Central memory CD8-positive, alpha-beta T cell (primary cell): ENCODE measurements around the gene CPNE1.

Experiments used
- ATAC-seq: fragments of 150-1000 bp; cut with Tn5 transposase; replicated peaks from 2 replicates; pipeline ENCODE4 v1.10.0; 2022; ENCODE audit warnings: mild to moderate bottlenecking, moderate FRiP score, moderate number of reproducible peaks; ENCODE audit not compliant: poor library complexity, severe bottlenecking; ENCODE audit errors: extremely low read depth
- DNase-seq, 2 donors: peaks; one replicate each; pipeline ENCODE4 v3.0.0; 2021; ENCODE audit warnings: low spot score in 2 of 2
- H3K27ac Mint-ChIP-seq: one replicate; pipeline ENCODE4 v1.8.0; 2022; ENCODE audit warnings: low read depth, mild to moderate bottlenecking, moderate library complexity, mixed read lengths
- H3K27me3 Mint-ChIP-seq: one replicate; pipeline ENCODE4 v1.8.0; 2022; ENCODE audit warnings: mixed read lengths
- H3K36me3 Mint-ChIP-seq: one replicate; pipeline ENCODE4 v1.8.0; 2022; ENCODE audit warnings: mild to moderate bottlenecking, moderate library complexity, mixed read lengths; ENCODE audit not compliant: insufficient read depth
- H3K4me1 Mint-ChIP-seq: one replicate; pipeline ENCODE4 v1.8.0; 2022; ENCODE audit warnings: mixed read lengths
- H3K4me3 Mint-ChIP-seq: one replicate; pipeline ENCODE4 v1.8.0; 2022; ENCODE audit warnings: mild to moderate bottlenecking, moderate library complexity, mixed read lengths
- H3K9me3 Mint-ChIP-seq: one replicate; pipeline ENCODE4 v1.8.0; 2022; ENCODE audit warnings: mixed read lengths

Gene CPNE1

GRCh38 chr20:35619196-35620095 lies 45.3 kb downstream of the CPNE1 start:
- peaks cover 38% of the 10 kb centered on the region for H3K4me1 Mint-ChIP-seq
- peak; percentile 14 for ATAC-seq
- H3K4me3 Mint-ChIP-seq, result peak overlapping the region; percentile 87
- no peaks in the 10 kb centered on the region for H3K9me3 Mint-ChIP-seq
- H3K27me3 Mint-ChIP-seq, result no peaks in the 10 kb centered on the region
- DNase-seq, result peak; percentile 69 to 70
- H3K27ac Mint-ChIP-seq, result peak overlapping the region; percentile 78
- peaks cover 27% of the 10 kb centered on the region for H3K36me3 Mint-ChIP-seq

DNA sequence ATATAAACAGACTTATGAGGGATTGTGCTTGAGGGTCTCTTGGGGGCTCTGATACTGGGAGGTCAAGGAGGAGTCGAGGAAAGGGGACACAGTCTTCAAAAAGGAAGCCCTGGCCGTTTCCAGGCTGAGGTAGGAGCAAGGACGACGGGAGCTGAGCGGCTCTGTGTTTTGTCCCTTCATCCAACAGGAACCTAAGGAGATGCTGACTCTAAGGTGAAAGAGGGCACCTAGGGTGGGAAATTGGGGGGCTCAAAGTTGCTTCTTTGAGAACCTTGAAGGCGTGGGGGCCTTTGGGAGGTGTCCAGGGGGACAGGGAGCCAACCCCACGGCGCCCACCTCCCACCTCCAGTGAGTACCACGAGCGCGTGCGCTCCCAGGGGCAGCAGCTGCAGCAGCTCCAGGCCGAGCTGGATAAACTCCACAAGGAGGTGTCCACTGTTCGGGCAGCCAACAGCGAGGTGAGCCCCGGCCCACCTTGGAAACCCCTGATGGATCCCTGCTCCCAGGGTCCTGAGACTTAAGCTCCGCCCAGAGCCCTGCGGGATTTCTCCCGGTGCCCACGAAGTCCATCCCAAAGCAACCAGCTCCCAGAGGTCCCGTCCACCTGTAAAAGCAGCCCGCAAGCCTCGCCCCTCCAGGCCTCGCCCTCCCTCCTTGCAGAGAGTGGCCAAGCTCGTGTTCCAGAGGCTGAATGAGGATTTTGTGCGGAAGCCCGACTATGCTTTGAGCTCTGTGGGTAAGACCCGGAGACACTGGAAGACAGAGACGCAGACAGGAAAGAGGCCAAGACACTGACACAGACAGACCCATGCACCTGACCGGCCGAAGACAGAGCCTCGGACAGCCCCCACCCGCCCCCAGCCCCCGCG lies 46.2 kb downstream of the CPNE1 start:
- no peaks in the 10 kb centered on the region for H3K27me3 Mint-ChIP-seq
- peaks cover 29% of the 10 kb centered on the region for H3K36me3 Mint-ChIP-seq
- no peaks in the 10 kb centered on the region for H3K9me3 Mint-ChIP-seq
- H3K27ac Mint-ChIP-seq, result peak overlapping the region; percentile 78
- no peak for DNase-seq
- H3K4me3 Mint-ChIP-seq, result peak overlapping the region; percentile 87
- ATAC-seq, result no peak
- H3K4me1 Mint-ChIP-seq, result peaks cover 38% of the 10 kb centered on the region

DNA sequence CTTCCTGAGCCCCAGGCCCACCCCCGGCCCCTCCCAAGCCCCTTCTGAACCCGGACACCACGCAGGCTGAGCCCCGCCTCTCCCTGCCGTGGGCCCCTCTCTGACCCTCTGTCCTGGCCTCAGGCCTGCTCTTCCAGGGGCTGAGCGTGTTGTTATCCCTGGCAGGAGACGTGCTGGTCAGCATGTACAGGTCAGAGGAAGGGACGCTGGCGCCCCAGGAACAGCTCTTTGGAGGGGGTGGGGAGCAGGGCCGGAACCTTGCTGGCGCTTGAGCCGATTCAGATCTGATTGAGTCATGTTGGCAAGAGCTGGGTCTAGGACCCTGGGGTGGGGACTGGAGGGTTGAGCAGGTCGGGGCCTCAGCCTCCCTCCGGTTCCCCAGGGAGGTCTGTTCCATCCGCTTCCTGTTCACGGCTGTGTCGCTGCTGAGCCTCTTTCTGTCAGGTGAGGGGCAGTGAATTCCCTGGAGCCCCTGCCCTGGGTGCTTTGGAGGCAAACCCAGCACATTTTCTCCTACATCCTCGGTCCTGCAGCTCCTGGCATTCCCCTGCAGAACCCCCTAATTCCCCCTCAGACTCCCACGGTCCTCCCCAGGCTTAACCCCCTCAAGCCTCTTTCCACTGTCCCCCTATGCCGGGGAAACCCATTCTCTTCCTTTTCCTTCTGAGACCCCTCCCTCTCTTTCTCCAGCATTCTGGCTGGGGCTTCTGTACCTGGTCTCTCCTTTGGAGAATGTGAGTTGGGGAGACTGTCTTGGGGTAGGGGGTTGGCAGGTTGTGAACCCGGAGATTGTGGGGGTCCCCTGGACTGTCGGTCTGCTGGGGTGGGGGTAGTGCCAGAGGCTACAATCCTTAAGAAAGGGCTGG lies 47.1 kb downstream of the CPNE1 start:
- Mint-ChIP-seq H3K4me1 (peaks cover 38% of the 10 kb centered on the region), H3K27me3 (no peaks in the 10 kb centered on the region), H3K36me3 (peaks cover 27% of the 10 kb centered on the region), H3K4me3 (peak overlapping the region; percentile 87), H3K9me3 (no peaks in the 10 kb centered on the region), H3K27ac (peak overlapping the region; percentile 78)
- ATAC-seq (no peak), DNase-seq (no peak)

GRCh38 chr20:35616465-35617396 lies 48.0 kb downstream of the CPNE1 start:
- ATAC-seq (no peak), DNase-seq (no peak)
- no peaks in the 10 kb centered on the region for H3K9me3 Mint-ChIP-seq
- peak overlapping the region; percentile 100 for H3K27ac Mint-ChIP-seq
- peaks cover 38% of the 10 kb centered on the region for H3K4me1 Mint-ChIP-seq
- peak overlapping the region; percentile 87 for H3K4me3 Mint-ChIP-seq
- no peaks in the 10 kb centered on the region for H3K27me3 Mint-ChIP-seq
- peaks cover 27% of the 10 kb centered on the region for H3K36me3 Mint-ChIP-seq

- H3K9me3 Mint-ChIP-seq, result no peaks in the 10 kb centered on the region
- H3K36me3 Mint-ChIP-seq, result peaks cover 27% of the 10 kb centered on the region
- peaks cover 34% of the 10 kb centered on the region for H3K4me1 Mint-ChIP-seq
- H3K27me3 Mint-ChIP-seq, result no peaks in the 10 kb centered on the region
- peak; percentile 96 to 99 for DNase-seq
- peak within 1 kb of the TSS; percentile 87 for H3K4me3 Mint-ChIP-seq
- peak within 1 kb of the TSS; percentile 100 for H3K27ac Mint-ChIP-seq
- ATAC-seq, result peak; percentile 86
These were observed 48.8 kb downstream of the CPNE1 start, which contains the start of gene SPAG4 for GRCh38 chr20:35615667-35616464. TSS of gene SPAG4 (plus strand) at chr20:35615829. CDS start at chr20:35616004, 175 bp downstream.

GRCh38 chr20:35611482-35611881 lies 53.2 kb downstream of the CPNE1 start:
- ATAC-seq, result no peak
- no peak overlapping the region for H3K27ac Mint-ChIP-seq
- H3K4me1 Mint-ChIP-seq, result peaks cover 9% of the 10 kb centered on the region
- no peak for DNase-seq
- no peak overlapping the region for H3K4me3 Mint-ChIP-seq
- no peaks in the 10 kb centered on the region for H3K9me3 Mint-ChIP-seq
- H3K36me3 Mint-ChIP-seq, result peaks cover 18% of the 10 kb centered on the region
- H3K27me3 Mint-ChIP-seq, result no peaks in the 10 kb centered on the region

DNA sequence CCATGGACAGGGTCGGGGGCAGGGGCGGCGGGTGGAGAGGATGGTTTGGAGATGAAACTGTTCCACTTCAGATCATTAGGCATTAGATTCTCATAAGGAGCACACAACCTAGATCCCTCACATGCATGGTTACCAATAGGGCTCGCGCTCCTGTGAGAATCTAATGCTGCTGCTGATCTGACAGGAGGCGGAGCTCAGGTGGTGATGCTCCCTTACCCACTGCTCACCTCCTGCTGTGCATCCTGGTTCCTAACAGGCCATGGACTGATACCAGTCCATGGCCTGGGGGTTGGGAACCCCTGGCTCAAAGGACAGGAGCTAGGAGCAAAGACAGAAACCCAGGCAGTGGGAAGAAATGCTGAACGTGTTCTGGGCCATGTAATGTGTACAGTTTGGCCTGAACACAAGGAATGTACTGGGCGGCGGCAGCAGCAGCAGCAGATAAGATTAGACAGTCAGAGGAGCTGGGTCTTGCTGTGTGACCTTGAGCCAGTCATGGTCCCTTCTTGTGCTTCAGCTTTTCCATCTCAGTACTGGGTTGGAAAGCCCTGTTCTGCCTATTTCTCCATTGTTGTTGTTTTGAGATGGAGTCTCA lies 53.8 kb downstream of the CPNE1 start:
- no peak overlapping the region for H3K27ac Mint-ChIP-seq

GRCh38 chr20:35607003-35607735 lies 57.5 kb downstream of the CPNE1 start:
- no peak for DNase-seq
- Mint-ChIP-seq H3K36me3 (peaks cover 1% of the 10 kb centered on the region), H3K9me3 (no peaks in the 10 kb centered on the region), H3K27ac (no peak overlapping the region), H3K4me3 (no peak overlapping the region), H3K4me1 (no peaks in the 10 kb centered on the region), H3K27me3 (no peaks in the 10 kb centered on the region)
- no peak for ATAC-seq

More for the DNA sequence above, 53.8 kb downstream of the CPNE1 start:
- Mint-ChIP-seq H3K4me3 (no peak overlapping the region), H3K9me3 (no peaks in the 10 kb centered on the region), H3K27me3 (no peaks in the 10 kb centered on the region), H3K36me3 (peaks cover 13% of the 10 kb centered on the region), H3K4me1 (peaks cover 7% of the 10 kb centered on the region)
- DNase-seq (no peak), ATAC-seq (no peak)

- Mint-ChIP-seq H3K27me3 (no peaks in the 10 kb centered on the region), H3K4me3 (no peak overlapping the region), H3K36me3 (peaks cover 1% of the 10 kb centered on the region), H3K4me1 (no peaks in the 10 kb centered on the region), H3K9me3 (no peaks in the 10 kb centered on the region), H3K27ac (no peak overlapping the region)
- DNase-seq (no peak), ATAC-seq (no peak)
These were observed 58.6 kb downstream of the CPNE1 start for GRCh38 chr20:35606127-35606526.

DNA sequence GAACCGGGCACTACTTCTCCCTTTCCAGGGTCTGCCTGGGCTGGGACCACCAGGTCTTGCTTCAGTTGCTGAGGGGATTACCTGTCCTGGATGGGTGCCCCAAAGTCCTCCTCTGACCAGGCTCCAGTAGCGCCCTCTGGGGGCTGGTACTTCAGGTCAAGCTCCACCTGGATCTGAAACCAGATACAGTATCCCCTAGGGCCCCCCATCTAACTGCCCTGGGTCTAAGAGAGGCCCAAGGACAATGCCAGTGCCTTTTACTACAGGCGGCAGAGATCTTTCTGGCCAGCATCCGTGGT lies 60.3 kb downstream of the CPNE1 start:
- DNase-seq, result no peak
- no peak overlapping the region for H3K27ac Mint-ChIP-seq
- H3K4me1 Mint-ChIP-seq, result no peaks in the 10 kb centered on the region
- no peaks in the 10 kb centered on the region for H3K27me3 Mint-ChIP-seq
- H3K9me3 Mint-ChIP-seq, result no peaks in the 10 kb centered on the region
- ATAC-seq, result no peak
- no peaks in the 10 kb centered on the region for H3K36me3 Mint-ChIP-seq
- H3K4me3 Mint-ChIP-seq, result no peak overlapping the region
